Stomach (tissue), 9 donors: ENCODE results near the gene MAG. TPM values are rescaled to one million over a fixed set of nuclear protein-coding genes. Genes with fewer than 3 reads are reported as not detected.

ENCODE experiments used
- DNase-seq, 2 donors: peaks; one replicate each; pipeline versions ENCODE4 v3.0.0 to v3.0.0-alpha.2; 2013 to 2019
- H3K27ac ChIP-seq, 5 donors: fragments of 200-600 bp in 4 of 5; sonication (generic) in 4 of 5; one replicate each; pipeline ENCODE4 v1.5.1; 2013 to 2019; ENCODE audit warnings: mild to moderate bottlenecking in 1 of 5, moderate library complexity in 1 of 5
- H3K27me3 ChIP-seq, 3 donors: fragments of 200-600 bp; sonication (generic); one replicate each; pipeline ENCODE4 v1.5.1; 2017 to 2019; ENCODE audit warnings: mixed run types in 1 of 3
- H3K36me3 ChIP-seq, 4 donors: fragments of 200-600 bp; sonication (generic); 1 replicate in 3 of 4; 2 replicates in 1 of 4; pipeline ENCODE4 v1.5.1; 2016 to 2019
- H3K4me1 ChIP-seq, 4 donors: fragments of 200-600 bp; sonication (generic); one replicate each; pipeline ENCODE4 v1.5.1; 2016 to 2019
- H3K4me3 ChIP-seq, 4 donors: fragments of 200-600 bp; sonication (generic) in 3 of 4; one replicate each; pipeline ENCODE4 v1.5.1; 2016 to 2019; ENCODE audit warnings: mild to moderate bottlenecking in 1 of 4
- H3K9me3 ChIP-seq, 4 donors: fragments of 200-600 bp; sonication (generic); one replicate each; pipeline ENCODE4 v1.5.1; 2016 to 2019
- EP300 ChIP-seq: sonication (generic); formaldehyde crosslinking; IDR thresholded peaks from one replicate; pipeline ENCODE4 v1.6.1; 2017; ENCODE audit warnings: antibody characterized with exemption
- POLR2A ChIP-seq, 4 donors: fragments of 450-650 bp; IDR thresholded peaks; one replicate each; pipeline ENCODE4 v1.6.1; 2016; ENCODE audit warnings: antibody characterized with exemption in 4 of 4, control low read depth in 2 of 4, mild to moderate bottlenecking in 1 of 4, moderate library complexity in 1 of 4
- POLR2AphosphoS5 ChIP-seq, 3 donors: sonication (generic); formaldehyde crosslinking; IDR thresholded peaks; one replicate each; pipeline ENCODE4 v1.6.1; 2016; ENCODE audit warnings: antibody characterized with exemption in 3 of 3
- WGBS, 5 donors: extraction: QIAGEN DNeasy Blood & Tissue Kit in 3 of 5; methylation state at CpG; one replicate each; pipeline versions ENCODE4 v1.1.5 to v1.1.7; 2013 to 2018; 5-methylcytosine and 5-hydroxymethylcytosine counted together
- intact Hi-C: fragments of 100-400 bp; cut with DNase I; formaldehyde crosslinking; loops from one replicate; pipeline ENCODE4 v1.15.1; 2023; ENCODE audit warnings: low total_unique reads
- polyA plus RNA-seq, 3 donors: library from polyadenylated mRNA; stranded (reverse); fragments of 200-250 nt; gene quantifications; one replicate each; pipeline ENCODE4 v1.2.3, GENCODE V29; 2013
- total RNA-seq, 5 donors: library from RNA; depleted of rRNA; stranded (reverse); fragments of >200 nt; gene quantifications; one replicate each; pipeline versions ENCODE4 v1.1.0 to v1.2.3, GENCODE V29; 2014 to 2016
- TF ChIP-seq, protein P1 (sequence below), 7 experiments: fragments of 450-650 bp in 4 of 7; fragments of 200-600 bp in 3 of 7; sonication (generic) in 3 of 7; IDR thresholded peaks; one replicate each; pipeline ENCODE4 v1.5.1; 2016 to 2019; ENCODE audit warnings: antibody characterized with exemption in 7 of 7, control low read depth in 2 of 7, mild to moderate bottlenecking in 1 of 7
- donor health status: healthy with polysubstance abuse.
- donor health status: Bipolar disorder and iron deficiency.
- donor health status: healthy.

MAG gene
- total and polyA plus RNA-seq, 8 donors, result 0.05 to 5.5 (median 0.73) TPM; not detected in 5

DNA sequence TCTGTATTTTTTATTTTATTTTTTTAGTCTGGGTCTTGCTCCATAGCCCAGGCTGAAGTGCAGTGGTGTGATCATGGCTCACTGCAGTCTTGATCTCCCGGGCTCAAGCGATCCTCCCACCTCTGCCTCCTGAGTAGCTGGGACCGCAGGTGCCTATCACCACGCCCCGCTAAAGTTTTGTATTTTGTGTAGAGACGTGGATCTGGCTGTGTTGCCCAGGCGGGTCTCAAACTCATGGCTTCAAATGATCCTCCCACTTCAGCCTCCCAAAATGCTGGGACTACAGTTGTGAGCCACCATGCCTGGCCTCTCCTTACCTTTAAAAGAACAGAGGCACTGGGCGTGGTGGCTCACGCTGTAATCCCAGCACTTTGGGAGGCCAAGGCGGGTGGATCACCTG, 4.2 kb upstream of the MAG start:
- Histone ChIP-seq H3K9me3 (no peaks in the 10 kb centered on the region), H3K36me3 (no peaks in the 10 kb centered on the region), H3K27me3 (peaks cover 0 to 32% (median 7%) of the 10 kb centered on the region in 3 donors), H3K27ac (no peak overlapping the region), H3K4me1 (no peaks in the 10 kb centered on the region), H3K4me3 (no peak overlapping the region)
- no peak for DNase-seq
- TF ChIP-seq, protein P1, sequence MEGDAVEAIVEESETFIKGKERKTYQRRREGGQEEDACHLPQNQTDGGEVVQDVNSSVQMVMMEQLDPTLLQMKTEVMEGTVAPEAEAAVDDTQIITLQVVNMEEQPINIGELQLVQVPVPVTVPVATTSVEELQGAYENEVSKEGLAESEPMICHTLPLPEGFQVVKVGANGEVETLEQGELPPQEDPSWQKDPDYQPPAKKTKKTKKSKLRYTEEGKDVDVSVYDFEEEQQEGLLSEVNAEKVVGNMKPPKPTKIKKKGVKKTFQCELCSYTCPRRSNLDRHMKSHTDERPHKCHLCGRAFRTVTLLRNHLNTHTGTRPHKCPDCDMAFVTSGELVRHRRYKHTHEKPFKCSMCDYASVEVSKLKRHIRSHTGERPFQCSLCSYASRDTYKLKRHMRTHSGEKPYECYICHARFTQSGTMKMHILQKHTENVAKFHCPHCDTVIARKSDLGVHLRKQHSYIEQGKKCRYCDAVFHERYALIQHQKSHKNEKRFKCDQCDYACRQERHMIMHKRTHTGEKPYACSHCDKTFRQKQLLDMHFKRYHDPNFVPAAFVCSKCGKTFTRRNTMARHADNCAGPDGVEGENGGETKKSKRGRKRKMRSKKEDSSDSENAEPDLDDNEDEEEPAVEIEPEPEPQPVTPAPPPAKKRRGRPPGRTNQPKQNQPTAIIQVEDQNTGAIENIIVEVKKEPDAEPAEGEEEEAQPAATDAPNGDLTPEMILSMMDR (IDR thresholded peaks at IDR 0.05), result no peak
- no peak for TF ChIP-seq POLR2A (IDR thresholded peaks at IDR 0.05)
- no peak for TF ChIP-seq EP300
- TF ChIP-seq POLR2AphosphoS5 (IDR thresholded peaks at IDR 0.05), result no peak
- intact Hi-C loops, result no loop called here
- WGBS, 5 donors, result 85 to 96% (median 92%) methylated on average over 10 of the region's 10 CpGs

DNA sequence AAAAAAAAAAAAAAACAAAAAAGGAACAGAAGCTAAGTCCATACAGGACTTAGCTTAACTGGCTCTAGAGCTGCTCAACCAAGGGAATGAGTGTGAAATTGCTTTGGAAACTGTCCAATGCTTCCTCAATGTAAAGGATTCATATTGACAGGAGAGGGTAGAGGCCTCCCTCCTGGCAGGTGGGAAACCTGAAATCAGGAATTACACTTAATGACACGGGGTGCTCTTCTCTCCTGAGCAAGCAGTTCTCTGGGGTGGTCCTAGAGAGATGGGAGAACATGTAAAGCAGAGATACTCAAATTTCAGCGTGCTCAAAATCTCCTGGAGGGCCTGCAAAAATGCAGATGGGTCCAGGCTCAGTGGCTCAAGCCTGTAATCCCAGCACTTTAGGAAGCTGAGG, 3.6 kb upstream of the MAG start:
- peaks cover 0 to 36% (median 9%) of the 10 kb centered on the region in 3 donors for H3K27me3 ChIP-seq
- no peak overlapping the region for H3K4me3 ChIP-seq
- DNase-seq, result no peak
- no peaks in the 10 kb centered on the region for H3K9me3 ChIP-seq
- no peaks in the 10 kb centered on the region for H3K36me3 ChIP-seq
- no peaks in the 10 kb centered on the region for H3K4me1 ChIP-seq
- intact Hi-C loops, result no loop called here
- H3K27ac ChIP-seq, result no peak overlapping the region
- 48 to 72% (median 56%) methylated on average over 2 of the region's 2 CpGs for WGBS, 5 donors
- TF ChIP-seq POLR2AphosphoS5 (IDR thresholded peaks at IDR 0.05) (no peak), EP300 (no peak)

DNA sequence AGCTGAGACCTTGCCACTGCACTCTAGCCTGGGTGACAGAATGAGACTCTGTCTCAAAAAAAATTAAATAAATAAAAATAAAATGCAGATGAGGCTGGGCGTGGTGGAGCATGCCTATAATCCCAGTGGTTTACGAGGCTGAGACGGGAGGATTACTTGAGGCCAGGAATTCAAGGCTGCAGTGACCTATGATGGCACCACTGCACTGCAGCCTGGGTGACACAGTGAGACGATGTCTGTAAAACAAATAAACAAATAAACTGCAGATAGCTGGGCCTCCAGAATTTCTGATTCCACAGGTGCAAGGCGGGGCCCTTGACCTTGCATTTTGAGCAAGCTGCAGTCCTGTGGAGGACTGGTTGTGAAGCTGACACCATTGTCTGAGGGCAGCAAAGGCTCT, 3.1 kb upstream of the MAG start:
- peaks cover 0 to 42% (median 14%) of the 10 kb centered on the region in 3 donors for H3K27me3 ChIP-seq
- TF ChIP-seq POLR2AphosphoS5 (IDR thresholded peaks at IDR 0.05) (no peak), EP300 (no peak), POLR2A (IDR thresholded peaks at IDR 0.05) (no peak)
- TF ChIP-seq, protein P1 (IDR thresholded peaks at IDR 0.05), result no peak
- no peaks in the 10 kb centered on the region for H3K4me1 ChIP-seq

DNA sequence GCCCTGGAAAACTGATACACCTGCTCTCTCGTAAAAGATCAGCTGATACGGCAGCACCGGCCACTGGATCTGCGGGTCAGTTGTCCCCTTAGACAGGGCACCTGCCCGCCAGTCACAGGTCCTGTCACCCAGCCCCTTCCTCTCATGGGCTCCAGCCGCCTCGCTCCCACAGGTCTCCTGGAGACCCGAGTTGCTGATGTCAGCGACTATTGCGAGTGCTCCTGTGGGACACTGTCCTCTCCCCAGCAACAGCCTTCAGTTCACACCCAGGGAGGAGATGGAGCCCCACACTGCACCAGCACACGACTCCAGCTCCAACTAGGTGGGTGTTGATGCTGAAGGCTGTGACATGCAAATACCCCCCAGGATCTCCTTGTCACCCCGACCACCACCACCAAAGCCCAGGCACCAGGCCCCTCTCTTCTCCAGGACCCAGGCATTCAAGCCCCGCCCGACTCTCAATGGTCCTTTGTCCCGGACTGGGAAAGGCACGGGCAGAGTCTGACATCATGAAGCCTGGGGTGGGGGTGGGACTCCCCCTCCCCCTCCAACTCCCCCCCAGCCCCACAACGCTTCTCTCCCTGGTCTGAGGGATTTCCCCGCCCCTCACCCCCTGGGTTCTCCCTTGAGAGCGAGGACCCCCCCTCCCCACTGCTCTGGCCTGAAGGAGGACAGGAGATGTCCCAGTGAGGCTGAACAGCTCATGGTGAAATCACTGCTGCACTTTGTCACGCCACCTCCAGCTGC, 1.4 kb upstream of the MAG start:
- no peak for DNase-seq
- Histone ChIP-seq H3K36me3 (no peaks in the 10 kb centered on the region), H3K27me3 (peaks cover 0 to 54% (median 20%) of the 10 kb centered on the region in 3 donors), H3K4me3 (no peak overlapping the region), H3K9me3 (no peaks in the 10 kb centered on the region), H3K4me1 (no peaks in the 10 kb centered on the region), H3K27ac (no peak overlapping the region)
- WGBS, 5 donors, result 55 to 70% (median 66%) methylated on average over 13 to 20 of the region's 20 CpGs
- intact Hi-C loops, result no loop called here
- TF ChIP-seq POLR2A (IDR thresholded peaks at IDR 0.05) (no peak), POLR2AphosphoS5 (IDR thresholded peaks at IDR 0.05) (no peak), EP300 (no peak)
- TF ChIP-seq, protein P1 (IDR thresholded peaks at IDR 0.05), result no peak

More for the DNA sequence above, 3.1 kb upstream of the MAG start:
- H3K36me3 ChIP-seq, result no peaks in the 10 kb centered on the region
- no peak overlapping the region for H3K4me3 ChIP-seq
- no peaks in the 10 kb centered on the region for H3K9me3 ChIP-seq
- no peak overlapping the region for H3K27ac ChIP-seq
- intact Hi-C loops, result no loop called here
- 69 to 77% (median 75%) methylated on average over 5 of the region's 5 CpGs for WGBS, 5 donors
- DNase-seq, result no peak

DNA sequence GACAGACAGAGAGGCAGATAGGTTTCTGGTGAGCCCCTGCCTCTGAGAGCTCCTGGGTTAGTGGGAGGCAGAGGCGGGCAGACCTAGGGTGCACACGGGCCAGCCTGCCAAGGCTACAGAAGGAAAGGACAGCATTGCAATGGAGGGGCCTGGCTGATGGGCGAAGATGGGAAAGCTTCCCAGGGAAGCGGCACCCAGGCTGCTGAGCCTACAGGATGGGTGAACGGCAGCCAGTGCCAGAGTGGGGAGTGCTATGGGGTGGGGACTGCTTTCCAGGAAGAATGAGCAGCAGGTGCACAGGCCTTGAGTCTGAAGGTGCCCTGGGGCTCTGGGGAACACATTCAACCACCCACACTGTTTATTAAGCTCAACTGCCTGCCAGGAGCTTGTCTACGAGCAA, 702 bp upstream of the MAG start:
- no peak overlapping the region for H3K4me3 ChIP-seq
- H3K4me1 ChIP-seq, result no peaks in the 10 kb centered on the region
- H3K27me3 ChIP-seq, result peaks cover 0 to 61% (median 20%) of the 10 kb centered on the region in 3 donors
- 61 to 80% (median 66%) methylated on average over 6 of the region's 6 CpGs for WGBS, 5 donors
- H3K27ac ChIP-seq, result no peak overlapping the region
- no peaks in the 10 kb centered on the region for H3K36me3 ChIP-seq
- no peak for DNase-seq
- intact Hi-C loops, result no loop called here
- TF ChIP-seq POLR2A (IDR thresholded peaks at IDR 0.05), result no peak
- TF ChIP-seq POLR2AphosphoS5 (IDR thresholded peaks at IDR 0.05), result no peak
- no peak for TF ChIP-seq EP300
- TF ChIP-seq, protein P1 (IDR thresholded peaks at IDR 0.05), result no peak
- no peaks in the 10 kb centered on the region for H3K9me3 ChIP-seq
